ENCODE data around the gene SLC16A2. TPM values are rescaled to one million over a fixed set of nuclear protein-coding genes. Genes with fewer than 3 reads are reported as not detected.

Gene SLC16A2
- total and polyA plus RNA-seq, 8 donors, result 16.4 to 29.6 (median 23.8) TPM

GRCh38 chrX:74523870-74524735 is 102.8 kb downstream of the SLC16A2 start:
- DNase-seq (no peak), ATAC-seq (no peak)
- Histone ChIP-seq H3K27me3 (no peaks in the 10 kb centered on the region), H3K4me1 (no peaks in the 10 kb centered on the region), H3K36me3 (no peaks in the 10 kb centered on the region), H3K4me3 (no peak overlapping the region), H3K9me3 (no peaks in the 10 kb centered on the region), H3K27ac (no peak overlapping the region)
- TF ChIP-seq, protein P1, sequence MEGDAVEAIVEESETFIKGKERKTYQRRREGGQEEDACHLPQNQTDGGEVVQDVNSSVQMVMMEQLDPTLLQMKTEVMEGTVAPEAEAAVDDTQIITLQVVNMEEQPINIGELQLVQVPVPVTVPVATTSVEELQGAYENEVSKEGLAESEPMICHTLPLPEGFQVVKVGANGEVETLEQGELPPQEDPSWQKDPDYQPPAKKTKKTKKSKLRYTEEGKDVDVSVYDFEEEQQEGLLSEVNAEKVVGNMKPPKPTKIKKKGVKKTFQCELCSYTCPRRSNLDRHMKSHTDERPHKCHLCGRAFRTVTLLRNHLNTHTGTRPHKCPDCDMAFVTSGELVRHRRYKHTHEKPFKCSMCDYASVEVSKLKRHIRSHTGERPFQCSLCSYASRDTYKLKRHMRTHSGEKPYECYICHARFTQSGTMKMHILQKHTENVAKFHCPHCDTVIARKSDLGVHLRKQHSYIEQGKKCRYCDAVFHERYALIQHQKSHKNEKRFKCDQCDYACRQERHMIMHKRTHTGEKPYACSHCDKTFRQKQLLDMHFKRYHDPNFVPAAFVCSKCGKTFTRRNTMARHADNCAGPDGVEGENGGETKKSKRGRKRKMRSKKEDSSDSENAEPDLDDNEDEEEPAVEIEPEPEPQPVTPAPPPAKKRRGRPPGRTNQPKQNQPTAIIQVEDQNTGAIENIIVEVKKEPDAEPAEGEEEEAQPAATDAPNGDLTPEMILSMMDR (IDR thresholded peaks at IDR 0.05), result no peak
- intact Hi-C loops (cut with DNase I), result no loop called here

GRCh38 chrX:74525116-74525515 is 103.8 kb downstream of the SLC16A2 start:
- intact Hi-C loops (cut with DNase I), result no loop called here
- TF ChIP-seq, protein P1 (IDR thresholded peaks at IDR 0.05), result no peak
- Histone ChIP-seq H3K27ac (no peak overlapping the region), H3K4me1 (no peaks in the 10 kb centered on the region), H3K4me3 (no peak overlapping the region), H3K36me3 (no peaks in the 10 kb centered on the region), H3K27me3 (no peaks in the 10 kb centered on the region), H3K9me3 (no peaks in the 10 kb centered on the region)
- ATAC-seq, result no peak
- DNase-seq, result no peak

GRCh38 chrX:74526764-74527163 is 105.5 kb downstream of the SLC16A2 start:
- no peak for ATAC-seq
- no peak for DNase-seq

GRCh38 chrX:74527350-74527749 is 106.1 kb downstream of the SLC16A2 start:
- Histone ChIP-seq H3K9me3 (no peaks in the 10 kb centered on the region), H3K4me1 (no peaks in the 10 kb centered on the region), H3K27me3 (no peaks in the 10 kb centered on the region), H3K4me3 (no peak overlapping the region), H3K27ac (no peak overlapping the region), H3K36me3 (no peaks in the 10 kb centered on the region)
- TF ChIP-seq, protein P1 (IDR thresholded peaks at IDR 0.05), result no peak
- intact Hi-C loops (cut with DNase I), result no loop called here
- ATAC-seq (peak; percentile 57), DNase-seq (no peak)

More at GRCh38 chrX:74526764-74527163, 105.5 kb downstream of the SLC16A2 start:
- intact Hi-C loops (cut with DNase I), result no loop called here
- Histone ChIP-seq H3K27me3 (no peaks in the 10 kb centered on the region), H3K4me1 (no peaks in the 10 kb centered on the region), H3K36me3 (no peaks in the 10 kb centered on the region), H3K9me3 (no peaks in the 10 kb centered on the region), H3K4me3 (no peak overlapping the region), H3K27ac (no peak overlapping the region)
- TF ChIP-seq, protein P1 (IDR thresholded peaks at IDR 0.05), result no peak

- Histone ChIP-seq H3K27ac (no peak overlapping the region), H3K4me1 (no peaks in the 10 kb centered on the region), H3K36me3 (no peaks in the 10 kb centered on the region), H3K9me3 (no peaks in the 10 kb centered on the region), H3K4me3 (no peak overlapping the region), H3K27me3 (no peaks in the 10 kb centered on the region)
- no peak for DNase-seq
- intact Hi-C loops (cut with DNase I), result no loop called here
- ATAC-seq, result no peak
- TF ChIP-seq, protein P1 (IDR thresholded peaks at IDR 0.05), result no peak
These were observed 108.0 kb downstream of the SLC16A2 start for GRCh38 chrX:74529311-74529710.
